Stimulated activated CD4-positive, alpha-beta T cell treated with anti-CD3 and anti-CD28 coated beads, Interleukin-4, amount 100 ng/mL, for 48 hours (primary cell): Measurements from ENCODE around the gene RAI1.

Source experiments
- DNase-seq, 2 donors: peaks; one replicate each; pipeline ENCODE4 v3.0.0-alpha.2; 2020; ENCODE audit warnings: low read depth in 2 of 2

RAI1 gene

GRCh38 chr17:17831208-17832031 is 150.2 kb downstream of the RAI1 start:
- DNase-seq, result no peak

- DNase-seq, result no peak
These were observed 150.7 kb downstream of the RAI1 start for GRCh38 chr17:17832032-17832363.

- DNase-seq, result no peak
These were observed 152.6 kb downstream of the RAI1 start for GRCh38 chr17:17833658-17834357.

DNA sequence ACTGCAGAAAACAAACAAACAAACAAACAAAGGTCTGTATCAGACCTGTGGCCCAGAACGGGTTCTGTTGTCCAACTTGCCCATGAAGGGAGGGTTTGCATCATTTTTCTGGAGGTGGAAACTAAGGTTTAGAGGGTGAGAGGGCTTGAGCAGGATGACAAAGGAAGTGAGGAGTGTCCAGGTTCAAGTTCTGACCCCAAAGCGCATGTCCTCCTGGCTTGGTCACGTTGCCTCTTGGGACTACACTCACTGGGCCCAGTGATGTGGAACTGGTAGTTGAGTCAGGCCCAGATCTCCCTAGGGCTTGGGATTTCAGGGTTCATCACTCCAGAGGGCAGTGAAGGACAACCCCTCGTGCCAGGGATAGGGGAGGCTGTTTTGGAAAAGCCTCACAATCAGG is 153.7 kb downstream of the RAI1 start:
- DNase-seq, result no peak

DNA sequence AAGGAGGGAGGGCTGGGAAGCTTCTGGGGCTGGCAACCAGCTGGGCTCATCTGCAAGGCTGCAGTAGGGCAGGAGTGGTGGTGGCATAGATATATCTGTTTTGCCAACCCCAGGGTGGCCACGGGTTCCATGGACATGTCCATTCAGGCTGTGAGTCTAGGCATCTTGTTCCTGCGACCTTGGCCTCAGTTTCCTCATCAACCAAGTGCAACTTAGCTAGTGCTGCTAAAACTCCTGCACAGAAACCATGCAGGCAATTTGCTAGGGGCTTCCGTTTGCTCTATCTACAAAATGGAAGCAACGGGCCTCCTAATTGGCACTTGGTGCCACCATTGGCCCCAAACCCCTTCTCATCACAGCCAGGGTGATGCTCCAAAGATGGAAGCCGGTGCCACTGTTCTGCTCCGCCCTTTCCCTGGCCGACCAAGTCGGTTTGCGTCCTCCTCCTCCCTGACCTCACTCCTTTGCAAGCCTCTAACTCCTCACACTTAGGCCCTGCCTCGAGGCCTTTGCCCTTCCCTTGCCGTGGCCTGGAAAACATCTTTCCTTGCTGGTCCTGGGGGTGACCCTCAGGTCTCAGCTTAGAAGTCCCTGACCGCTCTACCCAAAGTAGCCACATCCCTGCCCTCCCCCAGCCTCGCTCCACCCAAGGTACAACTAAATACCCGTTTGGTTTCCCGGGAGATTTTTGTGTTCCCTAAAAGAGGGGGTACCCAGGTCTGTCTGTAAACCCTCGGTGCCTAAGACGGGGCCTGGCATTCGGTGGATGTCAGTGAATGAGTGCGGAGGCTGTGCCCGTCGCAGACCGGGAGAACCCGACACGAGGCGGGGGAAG is 154.4 kb downstream of the RAI1 start:
- DNase-seq, result no peak

- DNase-seq, result peak; percentile 97
These were observed 155.1 kb downstream of the RAI1 start for GRCh38 chr17:17836250-17836817.

DNA sequence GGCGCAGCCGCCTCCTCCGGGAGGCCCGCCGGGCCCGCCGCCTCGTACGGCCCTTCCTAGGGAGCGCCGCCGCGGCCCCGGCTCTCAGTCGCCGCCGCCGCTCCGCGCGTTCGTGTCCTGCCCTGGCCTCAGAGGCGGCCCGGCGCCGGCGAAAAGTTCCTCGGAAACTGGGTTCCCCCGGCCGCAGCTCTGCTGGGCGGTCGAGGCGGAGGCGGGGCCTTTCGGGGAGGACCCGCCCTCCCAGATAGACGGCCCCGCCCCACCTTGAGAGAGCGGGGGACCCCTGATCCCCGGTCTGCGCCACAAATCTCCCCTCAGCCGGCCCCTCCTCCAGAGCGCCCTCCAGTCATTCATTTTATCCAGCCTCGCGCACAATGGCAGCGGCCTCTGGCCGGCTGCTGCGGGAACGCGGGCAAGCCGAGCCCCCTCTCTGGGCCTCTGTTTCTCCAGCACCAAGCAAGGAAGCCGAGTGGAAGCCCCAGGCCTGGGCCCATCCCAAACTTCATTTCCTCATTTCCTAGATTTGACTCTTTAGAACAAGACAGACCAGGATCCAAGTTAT is 155.6 kb downstream of the RAI1 start, which contains the start of gene SREBF1:
Gene SREBF1 (minus strand): TSS at position 169 of the 562 bp plus-strand sequence. CDS start 169 bp downstream, outside the sequence.
- peak; percentile 62 to 66 for DNase-seq

GRCh38 chr17:17837380-17837821 is 156.1 kb downstream of the RAI1 start:
- no peak for DNase-seq

- no peak for DNase-seq
These were observed 157.0 kb downstream of the RAI1 start for GRCh38 chr17:17837966-17838962.

- peak; percentile 71 to 77 for DNase-seq
These were observed 158.8 kb downstream of the RAI1 start for GRCh38 chr17:17839791-17840707.

- DNase-seq, result no peak
These were observed 159.7 kb downstream of the RAI1 start for GRCh38 chr17:17840751-17841591.

- DNase-seq, result no peak
These were observed 160.4 kb downstream of the RAI1 start for GRCh38 chr17:17841601-17842025.

DNA sequence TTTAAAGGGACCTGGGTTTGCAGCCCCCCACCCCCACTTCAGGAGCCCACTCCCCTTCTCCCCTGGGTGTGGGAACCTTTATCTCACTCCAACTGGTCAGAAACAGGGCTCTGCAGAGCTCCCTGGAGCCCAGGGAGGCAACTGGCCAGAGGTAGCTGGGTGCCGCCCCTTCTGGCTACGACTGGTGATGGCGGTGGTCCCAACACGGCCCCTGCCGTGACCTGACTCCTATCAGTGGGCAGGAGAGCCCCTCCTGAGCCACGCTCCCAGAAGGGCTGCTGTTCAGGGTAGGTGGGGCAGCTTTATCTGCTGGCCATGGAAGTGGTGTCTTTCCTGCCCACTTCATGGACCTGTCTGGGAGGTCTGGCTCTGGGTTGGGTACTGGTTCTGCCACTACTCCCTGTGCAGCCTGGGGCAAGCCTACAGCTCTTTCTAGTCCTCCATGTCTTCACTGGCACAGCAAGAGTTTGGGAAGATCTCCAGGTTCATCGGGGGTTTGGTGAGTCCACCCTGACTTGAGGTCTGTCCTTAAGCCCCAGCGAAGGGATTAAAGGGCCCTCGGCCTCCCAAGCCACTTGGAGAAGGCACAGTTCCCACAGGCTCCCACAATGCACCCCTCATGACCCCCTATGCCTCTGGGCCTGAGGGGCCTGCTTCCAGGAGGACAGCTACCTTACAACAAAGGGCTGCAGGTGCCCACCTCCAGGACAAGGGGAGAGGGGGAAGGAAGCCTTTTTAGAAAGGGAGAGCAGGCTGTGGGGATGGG is 161.0 kb downstream of the RAI1 start:
- DNase-seq, result no peak

DNA sequence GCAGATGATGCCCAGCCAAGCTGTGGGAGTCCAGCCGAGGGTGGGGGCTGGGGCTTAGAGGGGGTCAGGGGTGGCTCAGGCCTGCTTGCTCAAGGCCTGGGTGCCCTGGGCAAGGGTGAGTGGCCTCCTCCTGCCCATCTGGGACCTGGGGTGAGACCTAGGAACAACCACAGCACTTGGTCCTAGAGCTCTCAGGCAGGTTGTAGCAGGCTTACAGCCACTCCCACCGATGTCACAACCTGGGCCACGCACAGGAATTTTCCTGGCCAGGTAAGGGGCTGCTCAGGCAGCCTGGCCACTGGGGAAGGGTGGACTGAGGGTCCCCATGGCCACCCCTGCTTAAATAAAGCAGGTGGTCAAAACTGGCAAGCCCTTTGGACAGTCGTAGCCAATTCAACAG is 161.8 kb downstream of the RAI1 start:
- no peak for DNase-seq

- DNase-seq, result no peak
These were observed 162.8 kb downstream of the RAI1 start for GRCh38 chr17:17844079-17844478.

- no peak for DNase-seq
These were observed 163.2 kb downstream of the RAI1 start for GRCh38 chr17:17844500-17844899.

- DNase-seq, result no peak
These were observed 164.0 kb downstream of the RAI1 start for GRCh38 chr17:17845046-17845775.
